ENCODE data around the gene MUC4. TPM values are rescaled to one million over a fixed set of nuclear protein-coding genes. Genes with fewer than 3 reads are reported as not detected.
"Not testable (repeated sequence)": the region's sequence is repeated elsewhere in the genome, so short reads cannot be mapped to it uniquely, and the experiment has no call there.

The MUC4 gene
- total RNA-seq, 2 experiments from 2014 or later, result 0.09 to 0.14 TPM

GRCh38 chr3:195771646-195772300, 40.0 kb downstream of the MUC4 start:
- no peak for DNase-seq
- Mint-ChIP-seq H3K4me3 (no peak overlapping the region), H3K9me3 (ENCODE audit: low read depth) (no peaks in the 10 kb centered on the region), H3K36me3 (ENCODE audit: low read depth) (no peaks in the 10 kb centered on the region), H3K27ac (no peak overlapping the region), H3K4me1 (no peaks in the 10 kb centered on the region), H3K27me3 (no peaks in the 10 kb centered on the region)
- POLR2A ChIA-PET, result no interaction called here
- CTCF ChIA-PET, result no interaction called here
- intact Hi-C loops (cut with DNase I, micrococcal nuclease), result no loop called here
- peak; percentile 24 for ATAC-seq

- H3K4me1 Mint-ChIP-seq; H3K27ac Mint-ChIP-seq; H3K4me3 Mint-ChIP-seq; CTCF ChIA-PET; intact Hi-C loops (cut with DNase I, micrococcal nuclease); H3K27me3 Mint-ChIP-seq; H3K36me3 Mint-ChIP-seq (ENCODE audit: low read depth); POLR2A ChIA-PET; H3K9me3 Mint-ChIP-seq (ENCODE audit: low read depth): not testable (repeated sequence)
- peak; percentile 46 for ATAC-seq
- peak; percentile 45 for DNase-seq
These were observed 40.7 kb downstream of the MUC4 start for GRCh38 chr3:195770841-195771645.

- Mint-ChIP-seq H3K4me1 (no peaks in the 10 kb centered on the region), H3K4me3 (no peak overlapping the region), H3K9me3 (ENCODE audit: low read depth) (no peaks in the 10 kb centered on the region), H3K27ac (no peak overlapping the region), H3K36me3 (ENCODE audit: low read depth) (no peaks in the 10 kb centered on the region), H3K27me3 (no peaks in the 10 kb centered on the region)
- ChIA-PET POLR2A (no interaction called here), CTCF (no interaction called here)
- intact Hi-C loops (cut with DNase I, micrococcal nuclease), result no loop called here
- peak; percentile 36 for DNase-seq
- peak; percentile 57 for ATAC-seq
These were observed 41.5 kb downstream of the MUC4 start for GRCh38 chr3:195770081-195770840.

GRCh38 chr3:195769551-195769950, 42.2 kb downstream of the MUC4 start:
- ATAC-seq (no peak), DNase-seq (no peak)
- H3K36me3 Mint-ChIP-seq (ENCODE audit: low read depth), result no peaks in the 10 kb centered on the region
- ChIA-PET CTCF (interaction anchor here (0.6 kb wide), 1 partner anchor 49 kb away, joined by 4 read pairs; no protein-coding TSS in a partner anchor), POLR2A (no interaction called here)
- H3K4me3 Mint-ChIP-seq, result no peak overlapping the region
- no peaks in the 10 kb centered on the region for H3K4me1 Mint-ChIP-seq
- peaks cover 1% of the 10 kb centered on the region for H3K27me3 Mint-ChIP-seq
- H3K27ac Mint-ChIP-seq, result no peak overlapping the region
- intact Hi-C loops (cut with DNase I, micrococcal nuclease), result no loop called here
- no peaks in the 10 kb centered on the region for H3K9me3 Mint-ChIP-seq (ENCODE audit: low read depth)

- Mint-ChIP-seq H3K9me3 (ENCODE audit: low read depth) (no peaks in the 10 kb centered on the region), H3K27me3 (peaks cover 8% of the 10 kb centered on the region), H3K36me3 (ENCODE audit: low read depth) (no peaks in the 10 kb centered on the region), H3K4me3 (no peak overlapping the region), H3K4me1 (no peaks in the 10 kb centered on the region), H3K27ac (no peak overlapping the region)
- POLR2A ChIA-PET, result no interaction called here
- CTCF ChIA-PET, result interaction anchor here (0.6 kb wide), 1 partner anchor 49 kb away, joined by 4 read pairs; no protein-coding TSS in a partner anchor
- intact Hi-C loops (cut with DNase I, micrococcal nuclease), result no loop called here
- DNase-seq (no peak), ATAC-seq (no peak)
These were observed 42.9 kb downstream of the MUC4 start for GRCh38 chr3:195768831-195769303.

GRCh38 chr3:195768414-195768813, 43.3 kb downstream of the MUC4 start:
- ChIA-PET POLR2A (no interaction called here), CTCF (no interaction called here)
- Mint-ChIP-seq H3K27me3 (peaks cover 13% of the 10 kb centered on the region), H3K27ac (no peak overlapping the region), H3K4me3 (no peak overlapping the region), H3K4me1 (no peaks in the 10 kb centered on the region), H3K9me3 (ENCODE audit: low read depth) (no peaks in the 10 kb centered on the region), H3K36me3 (ENCODE audit: low read depth) (no peaks in the 10 kb centered on the region)
- DNase-seq (no peak), ATAC-seq (no peak)
- intact Hi-C loops (cut with DNase I, micrococcal nuclease), result no loop called here

GRCh38 chr3:195767792-195768191, 43.9 kb downstream of the MUC4 start:
- CTCF ChIA-PET, result no interaction called here
- H3K36me3 Mint-ChIP-seq (ENCODE audit: low read depth), result no peaks in the 10 kb centered on the region
- no peak for DNase-seq
- H3K4me3 Mint-ChIP-seq, result no peak overlapping the region
- no peaks in the 10 kb centered on the region for H3K4me1 Mint-ChIP-seq
- no peak overlapping the region for H3K27ac Mint-ChIP-seq
- no peak for ATAC-seq
- peaks cover 17% of the 10 kb centered on the region for H3K27me3 Mint-ChIP-seq
- POLR2A ChIA-PET, result no interaction called here
- intact Hi-C loops (cut with DNase I, micrococcal nuclease), result no loop called here
- no peaks in the 10 kb centered on the region for H3K9me3 Mint-ChIP-seq (ENCODE audit: low read depth)

- intact Hi-C loops (cut with DNase I, micrococcal nuclease), result no loop called here
- ChIA-PET POLR2A (no interaction called here), CTCF (no interaction called here)
- Mint-ChIP-seq H3K4me1 (no peaks in the 10 kb centered on the region), H3K27ac (no peak overlapping the region), H3K27me3 (peaks cover 17% of the 10 kb centered on the region), H3K36me3 (ENCODE audit: low read depth) (no peaks in the 10 kb centered on the region), H3K9me3 (ENCODE audit: low read depth) (no peaks in the 10 kb centered on the region), H3K4me3 (no peak overlapping the region)
- ATAC-seq (no peak), DNase-seq (no peak)
These were observed 45.1 kb downstream of the MUC4 start for GRCh38 chr3:195766671-195767070.

- Mint-ChIP-seq H3K4me1 (no peaks in the 10 kb centered on the region), H3K4me3 (no peak overlapping the region), H3K9me3 (ENCODE audit: low read depth) (no peaks in the 10 kb centered on the region), H3K36me3 (ENCODE audit: low read depth) (no peaks in the 10 kb centered on the region), H3K27ac (no peak overlapping the region), H3K27me3 (peaks cover 26% of the 10 kb centered on the region)
- ChIA-PET POLR2A (interaction anchor here (0.6 kb wide), 1 partner anchor 45 kb away, joined by 3 read pairs; no protein-coding TSS in a partner anchor), CTCF (no interaction called here)
- DNase-seq, result no peak
- no peak for ATAC-seq
- intact Hi-C loops (cut with DNase I, micrococcal nuclease), result no loop called here
These were observed 46.6 kb downstream of the MUC4 start for GRCh38 chr3:195764961-195765706.

- DNase-seq, result no peak
- H3K9me3 Mint-ChIP-seq (ENCODE audit: low read depth), result no peaks in the 10 kb centered on the region
- no peaks in the 10 kb centered on the region for H3K36me3 Mint-ChIP-seq (ENCODE audit: low read depth)
- ChIA-PET POLR2A (no interaction called here), CTCF (interaction anchor here (1.2 kb wide), 1 partner anchor 86 kb away, joined by 3 read pairs; no protein-coding TSS in a partner anchor)
- ATAC-seq, result no peak
- intact Hi-C loops (cut with DNase I, micrococcal nuclease), result no loop called here
- H3K27ac Mint-ChIP-seq, result no peak overlapping the region
- H3K4me1 Mint-ChIP-seq, result no peaks in the 10 kb centered on the region
- H3K27me3 Mint-ChIP-seq, result peaks cover 33% of the 10 kb centered on the region
- no peak overlapping the region for H3K4me3 Mint-ChIP-seq
These were observed 47.6 kb downstream of the MUC4 start for GRCh38 chr3:195763843-195764825.

All from activated CD4-positive, alpha-beta T cell treated with anti-CD3 and anti-CD28 coated beads for 36 hours (primary cell).